ENCODE results near the gene AGBL4. TPM values are rescaled to one million over a fixed set of nuclear protein-coding genes. Genes with fewer than 3 reads are reported as not detected.

The AGBL4 gene
- total RNA-seq, 3 donors from 2014 or later: 1.3 to 1.9 (median 1.8) TPM

- DNase-seq (ENCODE audit: low spot score in 2 of 2): no peak
- H3K27me3 ChIP-seq: no peaks in the 10 kb centered on the region
- TF ChIP-seq CTCF (IDR thresholded peaks at IDR 0.05) (no peak), POLR2A (IDR thresholded peaks at IDR 0.05) (no peak), POLR2AphosphoS5 (IDR thresholded peaks at IDR 0.05) (no peak)
- H3K4me1 ChIP-seq: no peaks in the 10 kb centered on the region
- H3K9me3 ChIP-seq: no peaks in the 10 kb centered on the region
- intact Hi-C loops (cut with DNase I; ENCODE audit: low total_unique reads): loop anchor here (10.0 kb wide), 1 partner anchor 802 kb away; no protein-coding TSS in a partner anchor
- no peaks in the 10 kb centered on the region for H3K36me3 ChIP-seq
- no peak overlapping the region for H3K27ac ChIP-seq
- H3K4me3 ChIP-seq: no peak overlapping the region
These were observed 676.9 kb downstream of the AGBL4 start for GRCh38 chr1:49346767-49347349.

- Histone ChIP-seq H3K27me3 (no peaks in the 10 kb centered on the region), H3K9me3 (no peaks in the 10 kb centered on the region), H3K4me1 (no peaks in the 10 kb centered on the region), H3K27ac (no peak overlapping the region), H3K36me3 (no peaks in the 10 kb centered on the region), H3K4me3 (no peak overlapping the region)
- DNase-seq (ENCODE audit: low spot score in 2 of 2): no peak
- no peak for TF ChIP-seq POLR2A (IDR thresholded peaks at IDR 0.05)
- no peak for TF ChIP-seq POLR2AphosphoS5 (IDR thresholded peaks at IDR 0.05)
- no peak for TF ChIP-seq CTCF (IDR thresholded peaks at IDR 0.05)
- intact Hi-C loops (cut with DNase I; ENCODE audit: low total_unique reads): loop anchor here (10.0 kb wide), 1 partner anchor 796 kb away; no protein-coding TSS in a partner anchor
These were observed 683.2 kb downstream of the AGBL4 start for GRCh38 chr1:49340576-49340975.

GRCh38 chr1:49339043-49339442 is 684.7 kb downstream of the AGBL4 start:
- intact Hi-C loops (cut with DNase I; ENCODE audit: low total_unique reads): no loop called here
- Histone ChIP-seq H3K27ac (no peak overlapping the region), H3K27me3 (no peaks in the 10 kb centered on the region), H3K4me1 (no peaks in the 10 kb centered on the region), H3K36me3 (no peaks in the 10 kb centered on the region), H3K9me3 (no peaks in the 10 kb centered on the region), H3K4me3 (no peak overlapping the region)
- no peak for DNase-seq (ENCODE audit: low spot score in 2 of 2)
- TF ChIP-seq POLR2A (IDR thresholded peaks at IDR 0.05) (no peak), CTCF (IDR thresholded peaks at IDR 0.05) (no peak), POLR2AphosphoS5 (IDR thresholded peaks at IDR 0.05) (no peak)

- no peak for DNase-seq (ENCODE audit: low spot score in 2 of 2)
- Histone ChIP-seq H3K9me3 (no peaks in the 10 kb centered on the region), H3K36me3 (no peaks in the 10 kb centered on the region), H3K27me3 (no peaks in the 10 kb centered on the region), H3K4me3 (no peak overlapping the region), H3K27ac (no peak overlapping the region), H3K4me1 (no peaks in the 10 kb centered on the region)
- intact Hi-C loops (cut with DNase I; ENCODE audit: low total_unique reads): no loop called here
- TF ChIP-seq POLR2AphosphoS5 (IDR thresholded peaks at IDR 0.05): no peak
- no peak for TF ChIP-seq CTCF (IDR thresholded peaks at IDR 0.05)
- no peak for TF ChIP-seq POLR2A (IDR thresholded peaks at IDR 0.05)
These were observed 686.5 kb downstream of the AGBL4 start for GRCh38 chr1:49337251-49337650.

- intact Hi-C loops (cut with DNase I; ENCODE audit: low total_unique reads): no loop called here
- DNase-seq (ENCODE audit: low spot score in 2 of 2): no peak
- no peak overlapping the region for H3K4me3 ChIP-seq
- H3K9me3 ChIP-seq: no peaks in the 10 kb centered on the region
- H3K4me1 ChIP-seq: no peaks in the 10 kb centered on the region
- TF ChIP-seq POLR2AphosphoS5 (IDR thresholded peaks at IDR 0.05) (no peak), CTCF (IDR thresholded peaks at IDR 0.05) (no peak), POLR2A (IDR thresholded peaks at IDR 0.05) (no peak)
- H3K36me3 ChIP-seq: no peaks in the 10 kb centered on the region
- no peak overlapping the region for H3K27ac ChIP-seq
- no peaks in the 10 kb centered on the region for H3K27me3 ChIP-seq
These were observed 689.8 kb downstream of the AGBL4 start for GRCh38 chr1:49333906-49334305.

Data from breast epithelium (tissue), 4 donors.